A549 treated with AZD9567 at 1 μM for 4 hours (cell line): Measurements from ENCODE around the gene ZBTB7A. TPM values are rescaled to one million over a fixed set of nuclear protein-coding genes. Genes with fewer than 3 reads are reported as not detected.

ENCODE experiments used
- total RNA-seq: library from RNA; stranded (reverse); fragments of 200-300 nt; extraction: Qiagen RNA extraction; gene quantifications from 5 replicates; pipeline ENCODE4 v1.2.3, GENCODE V29; 2022; ENCODE audit not compliant: insufficient read depth

ZBTB7A gene
- total RNA-seq = 11.9 to 21.6 TPM (median 19.9 TPM) in 5 replicates

GRCh38 chr19:4066682-4067395, at the start of gene ZBTB7A:
Gene ZBTB7A (minus strand): TSS chr19:4066899. CDS start chr19:4055232, 11,667 bp downstream.

DNA sequence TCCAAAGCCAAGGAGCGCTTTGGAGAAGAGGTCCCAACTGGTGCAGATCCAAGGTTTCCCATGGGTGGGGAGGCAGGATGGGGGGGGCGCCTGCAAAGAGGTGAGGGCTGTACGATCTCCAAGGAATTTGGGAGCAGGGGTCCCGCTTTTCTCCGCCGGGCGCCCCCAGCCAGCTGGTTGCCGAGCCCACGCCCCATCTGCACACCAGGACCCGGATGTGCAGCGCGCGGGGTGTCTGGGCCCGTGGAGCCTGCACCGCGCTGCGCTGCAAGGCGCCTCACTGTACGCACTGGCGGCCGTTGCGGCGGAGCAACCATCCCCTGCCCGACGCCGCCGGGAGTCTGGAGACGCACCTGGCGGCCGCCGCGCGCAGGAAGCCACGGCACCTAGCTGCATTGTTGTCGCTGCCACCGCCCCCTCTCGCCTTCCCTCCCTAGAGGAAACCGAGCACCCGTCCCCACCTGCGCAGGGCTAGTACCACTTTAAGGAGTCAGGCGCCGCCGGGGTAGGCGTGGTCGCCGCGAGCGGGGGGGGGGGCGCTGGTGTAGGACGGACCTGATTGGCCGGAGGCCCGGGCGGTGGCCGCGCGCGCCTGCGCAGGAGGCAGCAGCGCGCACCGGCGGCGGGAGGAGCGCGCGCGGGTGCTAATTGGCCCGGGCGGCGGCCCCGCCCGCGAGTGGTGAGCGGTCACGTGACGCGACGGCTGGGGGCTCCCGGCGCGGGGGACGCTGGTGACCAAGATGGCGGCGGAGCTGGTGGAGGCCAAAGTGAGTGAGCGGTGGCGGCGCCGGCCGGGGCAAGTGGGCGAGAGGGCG, 59.5 kb downstream of the ZBTB7A start, which contains the start of gene PIAS4:
Gene PIAS4, plus strand, starts transcription at position 716 of the 815 bp plus-strand sequence. Its CDS starts 25 bp downstream, at position 741.

Other genes with a start within 250 kb of the ZBTB7A start
- 0.22 to 0.31 TPM in 2 of 5 replicates, not detected in the others for gene ZFR2, start 197.9 kb downstream of the ZBTB7A start, total RNA-seq
- 0.04 to 0.21 TPM (median 0.06 TPM) in 4 of 5 replicates, not detected in the other for gene ATCAY, start 186.2 kb downstream of the ZBTB7A start, total RNA-seq
- gene NMRK2, start 133.8 kb downstream of the ZBTB7A start, total RNA-seq = not detected in 5 replicates
- 38.0 to 46.8 TPM (median 44.7 TPM) in 5 replicates for gene DAPK3, start 95.8 kb downstream of the ZBTB7A start, total RNA-seq
- 870 to 1,169 TPM (median 1,085 TPM) in 5 replicates for gene EEF2, start 81.4 kb downstream of the ZBTB7A start, total RNA-seq
- gene PIAS4, start 59.2 kb downstream of the ZBTB7A start, total RNA-seq = 13.2 to 18.7 TPM (median 17.7 TPM) in 5 replicates
- gene MAP2K2, start 57.2 kb upstream of the ZBTB7A start, total RNA-seq = 127 to 171 TPM (median 152 TPM) in 5 replicates
- 0.06 to 0.07 TPM in 2 of 5 replicates, not detected in the others for gene CREB3L3, start 86.7 kb upstream of the ZBTB7A start, total RNA-seq
- gene SIRT6, start 115.7 kb upstream of the ZBTB7A start, total RNA-seq = 18.1 to 36.6 TPM (median 34.4 TPM) in 5 replicates
- gene ANKRD24, start 115.8 kb upstream of the ZBTB7A start, total RNA-seq = 0.22 to 0.41 TPM (median 0.29 TPM) in 4 of 5 replicates, not detected in the other
- gene EBI3, start 162.6 kb upstream of the ZBTB7A start, total RNA-seq = 3.1 to 6.1 TPM (median 3.1 TPM) in 5 replicates
- 17.1 to 22.7 TPM (median 19.0 TPM) in 5 replicates for gene YJU2, start 180.2 kb upstream of the ZBTB7A start, total RNA-seq
- 0.11 TPM in 1 of 5 replicates, not detected in the others for gene SHD, start 212.4 kb upstream of the ZBTB7A start, total RNA-seq
- gene TMIGD2, start 235.5 kb upstream of the ZBTB7A start, total RNA-seq = not detected in 5 replicates
- gene FSD1, start 237.7 kb upstream of the ZBTB7A start, total RNA-seq = 4.1 to 8.8 TPM (median 7.8 TPM) in 5 replicates